Measurements from ENCODE around the gene CDH23. TPM values are rescaled to one million over a fixed set of nuclear protein-coding genes. Genes with fewer than 3 reads are reported as not detected.

Gene CDH23
- total and polyA plus RNA-seq, 9 of the 15 experiments (the other 6 are each of a cell fraction or from before 2014, with no cell fraction given) = 0.18 to 1.2 (median 0.47) TPM

GRCh38 chr10:71647526-71648253 is 251.0 kb downstream of the CDH23 start (continued):
- TF ChIP-seq U2AF2 (optimal IDR thresholded peaks at IDR 0.05; ENCODE audit: low read depth, low read length) (no peak), MECOM (CRISPR knock-in tag; IDR thresholded peaks at IDR 0.05) (no peak), ZNF785 (CRISPR knock-in tag; IDR thresholded peaks at IDR 0.05) (no peak), ZNF217 (CRISPR knock-in tag; IDR thresholded peaks at IDR 0.05) (no peak), NR2C1 (IDR thresholded peaks at IDR 0.05) (no peak), NR2C1 (tag; IDR thresholded peaks at IDR 0.05) (0 out of 2 replicates have a peak, but pooled peaks have one; percentile 26), ZNF695 (CRISPR knock-in tag; IDR thresholded peaks at IDR 0.05) (no peak), TARDBP (IDR thresholded peaks at IDR 0.05) (no peak), ZNF717 (CRISPR knock-in tag; IDR thresholded peaks at IDR 0.05) (no peak), AFF1 (IDR thresholded peaks at IDR 0.05; ENCODE audit: low read depth in 1 of 2, partially characterized antibody in 2 of 2) (no peak), SAFB2 (IDR thresholded peaks at IDR 0.05; ENCODE audit: borderline replicate concordance, low read depth, low read length, severe bottlenecking) (no peak), E4F1 (CRISPR knock-in tag; IDR thresholded peaks at IDR 0.05; ENCODE audit: borderline replicate concordance) (no peak), POLR2H (tag; IDR thresholded peaks at IDR 0.05; ENCODE audit: low read depth) (no peak), GABPB1 (CRISPR knock-in tag; IDR thresholded peaks at IDR 0.05) (no peak), NCOA6 (IDR thresholded peaks at IDR 0.05) (no peak), KDM4B (IDR thresholded peaks at IDR 0.05; ENCODE audit: borderline replicate concordance in 2 of 2, low read depth in 1 of 2) (no peak), IRF2 (CRISPR knock-in tag; IDR thresholded peaks at IDR 0.05) (no peak), ARNT (IDR thresholded peaks at IDR 0.05) (peak; percentile 10 to 37; a peak in 2 of 4 replicates), POLR3A (IDR thresholded peaks at IDR 0.05; ENCODE audit: borderline replicate concordance, extremely low read depth, insufficient read depth, insufficient read length) (no peak), ZBTB1 (CRISPR knock-in tag; IDR thresholded peaks at IDR 0.05; ENCODE audit: borderline replicate concordance, low read depth) (no peak), ZNF143 (CRISPR knock-in tag; IDR thresholded peaks at IDR 0.05) (no peak), PHF21A (IDR thresholded peaks at IDR 0.05; ENCODE audit: borderline replicate concordance, low read depth) (no peak), ZEB2 (IDR thresholded peaks at IDR 0.05) (0 out of 2 replicates have a peak, but pooled peaks have one; percentile 24), TAF9B (IDR thresholded peaks at IDR 0.05; ENCODE audit: partially characterized antibody) (no peak)
